Large intestine (tissue), 3 donors: ENCODE data around the gene SRPRA. TPM values are rescaled to one million over a fixed set of nuclear protein-coding genes. Genes with fewer than 3 reads are reported as not detected.
"Not testable (repeated sequence)": the region's sequence is repeated elsewhere in the genome, so short reads cannot be mapped to it uniquely, and the experiment has no call there.

Experiments used
- DNase-seq, 2 donors: peaks; one replicate each; pipeline versions ENCODE4 v3.0.0 to v3.0.0-alpha.2; 2013
- H3K27ac ChIP-seq: one replicate; pipeline ENCODE4 v1.5.1; 2013; ENCODE audit warnings: low read length
- H3K27me3 ChIP-seq: 2 replicates; pipeline ENCODE4 v1.6.1; 2013; ENCODE audit warnings: low read length; ENCODE audit not compliant: control insufficient read depth, insufficient read depth
- H3K36me3 ChIP-seq: 2 replicates; pipeline ENCODE4 v1.6.1; 2013; ENCODE audit warnings: low read length; ENCODE audit not compliant: control insufficient read depth, insufficient read depth
- H3K4me1 ChIP-seq: one replicate; pipeline ENCODE4 v1.6.1; 2013; ENCODE audit warnings: low read length; ENCODE audit not compliant: control insufficient read depth, insufficient read depth
- H3K4me3 ChIP-seq: one replicate; pipeline ENCODE4 v1.5.1; 2013; ENCODE audit warnings: low read length
- H3K9me3 ChIP-seq: one replicate; pipeline ENCODE4 v1.6.1; 2013; ENCODE audit warnings: mild to moderate bottlenecking, low read depth, low read length, moderate library complexity; ENCODE audit not compliant: control insufficient read depth
- WGBS: methylation state at CpG from one replicate; pipeline ENCODE4 v1.1.5; 2013; ENCODE audit warnings: low lambda C conversion rate; ENCODE audit not compliant: insufficient coverage; 5-methylcytosine and 5-hydroxymethylcytosine counted together
- polyA plus RNA-seq: library from polyadenylated mRNA; unstranded; fragments of 120-200 nt; gene quantifications from one replicate; pipeline ENCODE4 v1.2.1, GENCODE V29; 2013

SRPRA gene
- polyA plus RNA-seq, 1 donor, result 74.8 TPM

DNA sequence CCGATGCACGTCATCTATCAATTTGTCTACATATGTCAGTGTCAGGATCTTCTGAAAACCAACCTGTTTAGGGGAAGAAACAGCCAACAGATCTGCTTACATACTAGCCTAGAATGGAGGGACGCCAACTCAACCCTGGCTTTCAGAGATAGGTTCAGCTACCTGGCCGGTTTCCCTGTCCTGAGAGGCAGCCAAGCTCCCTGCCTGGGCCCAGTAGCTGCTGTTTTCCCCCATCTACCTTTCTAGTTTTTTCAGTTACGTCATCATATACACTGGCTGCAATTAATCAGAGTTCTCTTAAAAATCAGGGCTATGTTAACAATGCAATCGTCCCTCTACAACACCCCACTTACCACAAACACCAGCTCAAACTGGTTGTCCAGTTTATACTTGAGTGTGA lies 1.0 kb downstream of the SRPRA start:
- 60% methylated on average over 1 of the region's 6 CpGs for WGBS
- no peaks in the 10 kb centered on the region for H3K9me3 ChIP-seq
- H3K27me3 ChIP-seq, result no peaks in the 10 kb centered on the region
- peaks cover 12% of the 10 kb centered on the region for H3K4me1 ChIP-seq
- H3K4me3 ChIP-seq, result peak overlapping the region; percentile 98
- no peak for DNase-seq
- H3K27ac ChIP-seq, result no peak overlapping the region
- H3K36me3 ChIP-seq, result peaks cover 48% of the 10 kb centered on the region

GRCh38 chr11:126265811-126266210 lies 2.9 kb downstream of the SRPRA start:
- no peak overlapping the region for H3K27ac ChIP-seq
- no CpG with 5 or more reads among the region's 8 CpGs for WGBS
- no peaks in the 10 kb centered on the region for H3K9me3 ChIP-seq
- H3K36me3 ChIP-seq, result peaks cover 64% of the 10 kb centered on the region
- peaks cover 12% of the 10 kb centered on the region for H3K4me1 ChIP-seq
- no peak for DNase-seq
- H3K4me3 ChIP-seq, result no peak overlapping the region
- H3K27me3 ChIP-seq, result no peaks in the 10 kb centered on the region

GRCh38 chr11:126263489-126263888 lies 5.2 kb downstream of the SRPRA start:
- Histone ChIP-seq H3K27me3 (no peaks in the 10 kb centered on the region), H3K4me3 (no peak overlapping the region), H3K9me3 (no peaks in the 10 kb centered on the region), H3K4me1 (peaks cover 7% of the 10 kb centered on the region), H3K36me3 (peaks cover 68% of the 10 kb centered on the region), H3K27ac (no peak overlapping the region)
- no peak for DNase-seq
- no CpG with 5 or more reads among the region's 6 CpGs for WGBS

DNA sequence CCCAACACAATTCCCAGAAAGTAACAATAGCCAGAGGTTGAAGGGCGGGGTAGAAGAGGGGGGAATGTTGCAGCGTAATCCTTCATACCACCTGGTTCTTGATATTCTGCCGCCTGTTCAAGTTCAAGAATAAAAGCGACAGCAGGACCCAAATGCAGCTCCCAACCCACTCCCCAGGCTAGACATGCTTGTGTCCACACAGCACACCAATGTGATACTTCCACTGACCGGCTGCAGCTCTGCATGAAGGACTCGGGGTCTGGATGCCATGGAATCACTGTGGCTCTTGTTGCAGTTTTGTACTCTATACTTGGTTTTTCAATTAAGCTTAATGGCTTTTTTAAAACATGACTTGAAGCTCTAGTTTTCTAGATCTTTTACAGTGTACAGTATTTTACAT lies 6.5 kb downstream of the SRPRA start:
- no peaks in the 10 kb centered on the region for H3K4me1 ChIP-seq
- H3K36me3 ChIP-seq, result peaks cover 69% of the 10 kb centered on the region
- no peaks in the 10 kb centered on the region for H3K27me3 ChIP-seq
- no peaks in the 10 kb centered on the region for H3K9me3 ChIP-seq
- no CpG with 5 or more reads among the region's 6 CpGs for WGBS
- no peak for DNase-seq
- no peak overlapping the region for H3K27ac ChIP-seq
- no peak overlapping the region for H3K4me3 ChIP-seq

DNA sequence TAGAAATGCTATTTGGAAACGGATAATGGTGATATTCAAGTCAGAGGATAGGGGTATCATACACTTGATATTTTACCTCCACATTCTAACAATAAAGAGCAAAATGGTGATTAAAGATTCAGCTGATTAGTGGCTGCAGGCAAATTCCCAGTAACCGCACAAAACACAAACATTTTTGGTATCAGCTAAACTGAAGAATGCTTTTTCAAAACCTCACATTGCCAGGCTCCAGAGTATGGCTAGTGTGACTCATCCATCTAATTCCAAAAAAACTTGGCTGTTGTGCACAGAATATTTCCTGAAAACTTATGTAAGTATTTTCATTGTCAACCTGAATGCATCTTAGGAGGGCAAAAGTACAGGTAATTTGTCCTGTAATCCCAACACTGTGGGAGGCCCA lies 10.9 kb downstream of the SRPRA start:
- no peaks in the 10 kb centered on the region for H3K4me1 ChIP-seq
- no CpG with 5 or more reads among the region's 2 CpGs for WGBS
- no peak overlapping the region for H3K4me3 ChIP-seq
- no peak overlapping the region for H3K27ac ChIP-seq
- no peaks in the 10 kb centered on the region for H3K27me3 ChIP-seq
- H3K9me3 ChIP-seq, result no peaks in the 10 kb centered on the region
- peaks cover 52% of the 10 kb centered on the region for H3K36me3 ChIP-seq
- DNase-seq, result no peak

GRCh38 chr11:126257144-126257543 lies 11.6 kb downstream of the SRPRA start:
- no peaks in the 10 kb centered on the region for H3K27me3 ChIP-seq
- 94% methylated on average over 2 of the region's 2 CpGs for WGBS
- DNase-seq, result no peak
- H3K27ac ChIP-seq, result no peak overlapping the region
- H3K36me3 ChIP-seq, result peaks cover 51% of the 10 kb centered on the region
- no peaks in the 10 kb centered on the region for H3K9me3 ChIP-seq
- no peaks in the 10 kb centered on the region for H3K4me1 ChIP-seq
- H3K4me3 ChIP-seq, result no peak overlapping the region

GRCh38 chr11:126256216-126256615 lies 12.5 kb downstream of the SRPRA start:
- Histone ChIP-seq H3K4me3 (no peak overlapping the region), H3K4me1 (no peaks in the 10 kb centered on the region), H3K27ac (no peak overlapping the region), H3K9me3 (no peaks in the 10 kb centered on the region), H3K36me3 (peaks cover 44% of the 10 kb centered on the region), H3K27me3 (no peaks in the 10 kb centered on the region)
- no CpG with 5 or more reads among the region's 4 CpGs for WGBS
- DNase-seq, result no peak

DNA sequence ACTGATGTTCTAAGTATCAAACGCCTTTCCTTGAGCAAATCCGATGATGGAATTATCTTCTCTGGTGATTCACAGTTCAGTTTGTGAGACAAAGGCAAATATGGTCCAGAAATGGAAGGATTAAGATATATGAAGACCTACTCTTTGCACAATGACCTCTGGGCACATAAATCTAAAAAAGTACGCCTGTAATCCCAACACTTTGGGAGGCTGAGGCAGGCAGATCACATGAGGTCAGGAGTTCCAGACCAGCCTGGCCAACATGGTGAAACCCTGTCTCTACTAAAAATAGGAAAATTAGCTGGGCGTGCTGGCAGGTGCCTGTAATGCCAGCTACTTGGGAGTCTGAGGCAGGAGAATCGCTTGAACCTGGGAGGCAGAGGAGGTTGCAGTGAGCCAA lies 13.2 kb downstream of the SRPRA start:
- not testable (repeated sequence) for DNase-seq, H3K4me3 ChIP-seq, H3K27ac ChIP-seq, H3K9me3 ChIP-seq, H3K27me3 ChIP-seq, H3K4me1 ChIP-seq
- no CpG with 5 or more reads among the region's 5 CpGs for WGBS
- peaks cover 41% of the 10 kb centered on the region for H3K36me3 ChIP-seq

- Histone ChIP-seq H3K9me3 (no peaks in the 10 kb centered on the region), H3K27ac (no peak overlapping the region), H3K27me3 (no peaks in the 10 kb centered on the region), H3K4me3 (no peak overlapping the region), H3K4me1 (no peaks in the 10 kb centered on the region), H3K36me3 (peaks cover 41% of the 10 kb centered on the region)
- WGBS, result no CpG with 5 or more reads among the region's 1 CpG
- no peak for DNase-seq
Observed at GRCh38 chr11:126254819-126255218, 13.9 kb downstream of the SRPRA start.

GRCh38 chr11:126253265-126253664 lies 15.4 kb downstream of the SRPRA start:
- no peaks in the 10 kb centered on the region for H3K9me3 ChIP-seq
- no peaks in the 10 kb centered on the region for H3K4me1 ChIP-seq
- WGBS, result no CpG with 5 or more reads among the region's 4 CpGs
- no peak for DNase-seq
- H3K27ac ChIP-seq, result no peak overlapping the region
- no peaks in the 10 kb centered on the region for H3K27me3 ChIP-seq
- H3K4me3 ChIP-seq, result no peak overlapping the region
- peaks cover 42% of the 10 kb centered on the region for H3K36me3 ChIP-seq

DNA sequence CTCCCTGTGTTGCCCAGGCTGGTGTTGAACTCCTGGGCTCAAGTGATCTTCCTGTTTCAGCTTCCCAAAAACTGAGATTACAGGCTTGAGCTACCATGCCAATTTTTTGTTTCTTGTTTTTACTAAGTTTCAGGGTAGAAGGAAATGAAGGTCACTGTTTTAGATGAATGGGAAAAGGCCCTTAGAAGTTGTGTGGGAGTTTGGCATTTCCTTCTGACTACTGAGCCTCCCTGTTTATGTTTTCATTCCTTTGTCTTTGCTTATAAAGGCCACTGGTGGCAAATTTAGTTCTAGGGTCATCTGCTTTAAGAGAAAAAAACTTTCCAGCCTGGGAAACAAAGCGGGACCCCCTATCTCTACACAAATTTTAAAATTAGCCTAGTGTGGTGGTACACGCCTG lies 22.1 kb downstream of the SRPRA start:
- DNase-seq, result no peak
- H3K36me3 ChIP-seq, result peaks cover 33% of the 10 kb centered on the region
- no peak overlapping the region for H3K4me3 ChIP-seq
- no peaks in the 10 kb centered on the region for H3K4me1 ChIP-seq
- H3K27me3 ChIP-seq, result no peaks in the 10 kb centered on the region
- no CpG with 5 or more reads among the region's 2 CpGs for WGBS
- H3K27ac ChIP-seq, result no peak overlapping the region
- H3K9me3 ChIP-seq, result no peaks in the 10 kb centered on the region
